Stimulated activated CD8-positive, alpha-beta memory T cell treated with anti-CD3 and anti-CD28 coated beads, Interleukin-15, amount 100 ng/mL, for 48 hours (primary cell): Measurements from ENCODE around the gene KRT38.
"Not testable (repeated sequence)": the region's sequence is repeated elsewhere in the genome, so short reads cannot be mapped to it uniquely, and the experiment has no call there.

Experiments used
- DNase-seq, 2 donors: peaks; one replicate each; pipeline ENCODE4 v3.0.0-alpha.2; 2020; ENCODE audit warnings: low read depth in 2 of 2

KRT38 gene

DNA sequence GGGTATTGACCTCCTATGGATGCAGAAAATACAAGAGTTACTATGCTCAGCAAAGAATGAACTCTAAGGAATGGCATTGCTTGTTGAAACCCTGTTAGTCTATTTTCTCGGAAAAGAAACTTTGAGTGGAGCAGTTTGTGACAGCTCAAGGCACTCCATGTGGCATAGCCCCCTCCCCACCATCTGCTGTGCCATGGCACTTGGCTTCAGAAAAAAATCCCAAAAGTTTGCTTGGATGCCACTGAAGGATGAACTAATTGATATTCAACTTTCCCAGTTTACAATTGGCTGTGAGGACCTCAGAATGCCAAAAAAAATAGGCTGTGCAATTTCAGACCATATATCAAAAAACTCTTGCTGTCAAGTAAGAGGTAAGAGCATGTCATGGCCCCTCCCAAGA lies 45.2 kb downstream of the KRT38 start:
- DNase-seq: no peak

DNA sequence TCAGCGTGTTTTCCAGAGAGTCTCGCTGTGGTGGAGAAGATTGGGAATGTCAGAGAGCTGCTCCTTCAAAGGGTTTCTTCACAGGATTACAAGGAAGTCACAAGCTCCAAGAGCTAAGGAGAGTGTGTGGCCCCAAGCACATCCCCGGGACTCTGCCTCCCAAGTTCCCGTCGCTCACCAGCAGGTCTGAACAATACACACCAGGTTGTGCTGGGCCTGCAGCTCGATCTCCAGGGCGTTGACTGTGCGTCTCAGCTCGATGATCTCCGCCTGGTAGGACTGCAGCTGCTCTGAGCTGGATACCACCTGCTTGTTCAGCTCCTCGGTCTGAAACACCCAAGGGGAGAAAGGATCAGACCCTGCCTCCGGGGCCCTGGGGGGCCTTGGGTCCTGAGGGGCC lies 45.7 kb downstream of the KRT38 start:
- not testable (repeated sequence) for DNase-seq

DNA sequence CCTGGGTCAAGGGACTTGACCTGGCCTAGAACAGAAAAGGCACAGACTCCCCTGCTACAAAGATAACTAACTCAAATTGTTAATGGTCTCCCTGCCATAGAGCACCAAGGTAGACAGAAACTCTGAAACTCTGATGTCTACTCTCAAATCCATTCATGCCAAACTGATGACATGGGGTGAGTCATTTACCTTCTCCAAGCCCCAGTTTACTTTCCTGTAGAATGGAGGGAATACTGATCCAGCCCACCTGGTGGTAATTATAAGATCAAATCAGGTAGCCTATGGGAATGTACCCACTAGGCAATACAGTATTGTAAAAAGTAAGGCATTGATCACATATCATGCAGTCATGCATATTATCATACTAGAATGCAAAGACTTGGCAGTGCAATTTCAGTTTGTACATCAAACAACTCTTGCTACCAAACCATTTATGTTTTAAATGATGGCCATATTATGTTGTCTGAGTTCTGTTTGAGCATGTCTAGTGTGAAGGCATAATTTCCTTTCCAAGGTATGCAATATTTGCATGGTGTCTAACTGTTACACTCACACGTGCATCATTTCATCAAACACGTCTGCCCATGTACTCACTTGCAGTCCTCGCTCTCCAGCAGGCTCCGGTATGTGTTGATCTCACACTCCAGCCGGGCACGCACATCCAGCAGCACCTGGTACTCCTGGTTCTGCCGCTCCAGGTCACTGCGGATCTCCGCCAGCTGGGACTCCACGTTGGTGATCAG lies 46.4 kb downstream of the KRT38 start:
- DNase-seq: no peak

DNA sequence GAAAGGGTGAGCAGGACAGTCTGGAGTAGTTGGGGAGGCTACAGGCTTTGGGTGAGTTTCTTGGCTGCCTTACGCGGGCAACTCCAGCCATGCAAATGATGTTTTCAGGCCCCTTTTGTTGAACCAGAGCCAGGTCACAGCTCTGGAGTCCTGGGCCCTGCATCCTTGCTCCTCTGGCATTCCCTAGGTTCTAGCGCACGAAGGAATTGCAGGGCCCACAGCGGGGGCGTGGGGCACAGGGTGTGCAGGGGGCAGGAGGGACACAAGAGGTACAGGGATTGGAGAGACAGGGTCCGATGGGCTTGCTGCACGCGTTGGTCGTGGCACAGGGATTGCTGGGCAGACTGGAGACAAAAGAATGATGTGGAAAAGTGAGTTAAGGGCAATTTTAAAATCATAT lies 47.0 kb downstream of the KRT38 start:
- DNase-seq: no peak

DNA sequence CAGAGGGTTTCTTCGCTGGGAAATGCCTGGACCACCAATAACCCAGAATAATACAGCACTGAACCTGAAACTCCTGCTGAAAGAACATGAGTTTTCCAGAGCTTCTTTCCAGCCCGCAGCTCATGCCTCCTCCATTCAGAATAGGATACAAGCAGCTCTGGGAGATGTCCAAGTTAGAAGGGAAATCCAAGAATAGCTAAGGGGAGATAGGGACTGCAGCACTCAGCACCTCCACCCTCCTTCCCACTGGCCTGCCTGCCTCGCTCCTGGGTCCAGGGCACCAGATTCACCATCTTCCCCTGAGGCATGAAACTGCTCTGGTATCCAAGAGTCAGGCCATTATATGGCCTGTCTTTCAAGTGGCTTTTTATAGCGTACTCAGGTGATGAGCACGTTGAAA lies 47.5 kb downstream of the KRT38 start:
- DNase-seq: no peak

DNA sequence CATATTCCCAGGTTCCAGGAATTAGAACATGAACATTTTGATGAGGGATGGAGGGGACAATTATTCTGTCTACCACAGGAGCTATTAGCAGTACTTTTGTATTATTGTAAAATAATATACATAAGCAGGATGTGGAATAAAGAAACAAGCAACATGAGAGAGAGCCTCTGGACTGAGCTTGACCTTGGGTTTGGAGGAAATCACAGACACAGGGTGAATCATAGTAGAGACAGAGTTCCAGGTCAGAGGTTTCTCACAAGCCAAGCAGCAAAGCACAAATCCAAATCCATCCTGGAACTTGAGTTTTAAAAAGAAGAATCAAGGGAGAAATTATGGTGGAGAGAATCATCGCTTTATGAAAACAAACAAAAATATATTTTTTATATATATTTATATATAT lies 48.5 kb downstream of the KRT38 start:
- no peak for DNase-seq

DNA sequence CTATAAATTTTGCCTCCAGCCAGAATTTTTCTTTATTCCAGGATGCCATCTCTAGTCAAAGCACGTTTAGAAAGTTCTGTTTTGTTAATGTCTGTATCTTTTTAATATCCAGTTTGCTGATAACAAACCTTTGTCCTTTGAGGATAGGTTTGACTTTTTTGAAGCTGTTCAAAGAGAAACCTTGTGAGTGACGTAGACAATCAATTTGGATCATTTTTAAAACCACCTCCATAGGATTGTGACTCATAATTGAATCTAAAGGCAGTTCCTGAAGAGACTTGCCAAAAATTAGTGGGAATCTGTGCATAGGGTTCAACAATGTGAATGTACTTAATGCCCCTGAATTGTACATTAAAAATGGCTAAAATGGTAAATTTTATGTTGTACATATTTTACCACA lies 49.2 kb downstream of the KRT38 start:
- DNase-seq: no peak

DNA sequence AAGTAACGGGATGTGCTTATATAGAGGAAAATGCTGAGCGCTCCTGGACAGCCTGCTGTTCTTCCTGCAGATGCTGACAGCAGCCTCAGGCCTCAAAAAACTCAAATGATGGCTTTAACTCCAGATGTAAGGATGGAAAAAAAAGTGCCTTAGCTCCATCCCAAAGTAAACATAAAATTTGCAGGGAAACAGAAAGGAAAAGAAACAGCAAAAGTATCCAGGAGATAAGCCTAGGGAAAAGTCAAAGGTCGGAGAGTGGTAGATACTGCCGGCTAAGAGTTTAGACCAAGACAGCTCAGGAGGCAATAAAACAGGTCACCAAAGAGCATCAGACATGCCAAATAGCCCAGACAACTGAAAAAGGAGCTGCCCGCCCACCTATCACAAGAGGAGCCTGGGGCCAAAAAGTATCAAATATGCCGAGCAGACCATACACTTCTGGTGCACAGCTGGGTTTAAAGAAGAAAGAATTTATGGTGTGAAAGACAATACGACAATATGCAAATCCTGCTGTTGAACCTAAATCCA lies 50.3 kb downstream of the KRT38 start:
- no peak for DNase-seq

DNA sequence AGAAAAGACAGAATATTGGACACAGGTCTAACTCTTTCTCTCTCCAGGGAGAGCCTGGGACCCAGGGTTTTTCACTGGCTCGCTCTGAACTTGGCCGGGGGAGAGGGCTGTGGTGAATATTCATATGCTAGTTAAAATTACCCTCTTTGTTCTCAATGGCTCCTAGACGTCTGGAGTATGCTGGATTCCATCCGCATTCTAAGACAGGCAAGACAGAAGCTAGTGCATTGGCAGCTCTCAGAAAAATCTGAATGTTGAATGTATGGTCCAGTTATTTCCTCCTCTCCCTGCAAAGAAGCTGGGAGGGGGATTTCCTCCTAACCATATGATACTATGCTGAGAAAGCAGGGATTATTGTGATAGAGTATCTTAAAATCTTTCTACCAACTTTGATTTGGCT lies 53.1 kb downstream of the KRT38 start:
- DNase-seq: no peak

DNA sequence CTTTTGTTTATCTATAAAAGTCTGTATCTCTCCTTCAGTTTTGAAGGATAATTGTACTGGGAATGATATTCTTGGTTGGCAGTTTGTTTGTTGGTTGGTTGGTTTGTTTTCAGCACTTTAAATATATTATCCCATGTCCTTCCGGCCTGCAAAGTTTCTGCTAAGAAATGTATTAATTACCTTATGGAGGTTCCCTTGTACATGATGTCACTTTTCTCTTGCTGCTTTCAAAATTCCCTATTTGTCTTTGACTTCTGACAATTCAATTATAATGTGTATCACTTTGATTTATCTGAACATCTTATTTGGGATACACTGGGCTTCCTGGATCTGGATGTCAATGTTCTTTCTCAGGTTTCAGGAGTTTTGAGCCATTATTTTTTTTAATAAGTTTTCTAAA lies 54.6 kb downstream of the KRT38 start:
- no peak for DNase-seq
